Testis (tissue), 2 donors: ENCODE results near the gene VIPAS39.

Experiments
- POLR2A ChIP-seq: fragments of 450-650 bp; IDR thresholded peaks from one replicate; pipeline ENCODE4 v1.6.1; 2017; ENCODE audit warnings: antibody characterized with exemption, mild to moderate bottlenecking, moderate library complexity
- TF ChIP-seq, protein P1 (sequence below), 3 experiments: fragments of 450-650 bp in 2 of 3; fragments of 200-600 bp in 1 of 3; sonication (generic) in 1 of 3; IDR thresholded peaks; one replicate each; pipeline ENCODE4 v1.5.1; 2016 to 2019; ENCODE audit warnings: antibody characterized with exemption in 3 of 3, mild to moderate bottlenecking in 2 of 3, moderate library complexity in 1 of 3

DNA sequence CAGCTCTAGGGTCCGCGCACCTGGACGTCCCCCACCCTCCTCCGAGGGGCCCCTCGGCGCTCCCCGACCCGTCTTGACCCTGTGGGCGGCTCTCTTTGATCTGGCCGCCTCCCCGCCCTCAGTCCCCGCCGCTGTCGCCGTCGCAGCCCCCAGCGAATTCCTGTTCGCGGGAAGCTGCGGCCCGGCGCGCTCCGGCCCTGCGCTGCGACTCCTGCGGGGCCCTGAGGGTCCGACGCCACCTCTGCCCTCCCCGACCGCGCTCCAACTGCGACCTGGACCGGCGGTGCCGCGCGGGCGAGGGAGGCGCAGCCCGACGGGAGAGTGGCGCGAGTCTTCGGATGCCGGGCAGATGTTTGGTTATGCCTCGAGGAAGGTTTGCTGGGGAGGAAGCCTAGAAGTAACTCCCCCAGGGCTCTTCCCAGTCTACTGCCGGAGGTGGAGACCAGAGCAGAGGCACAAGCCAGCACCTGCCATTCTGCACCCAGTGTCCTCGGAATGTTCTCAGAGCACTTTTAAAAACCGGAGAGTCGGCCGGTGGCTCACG is 41.7 kb upstream of the VIPAS39 start:
- TF ChIP-seq POLR2A: no peak
- TF ChIP-seq, protein P1, sequence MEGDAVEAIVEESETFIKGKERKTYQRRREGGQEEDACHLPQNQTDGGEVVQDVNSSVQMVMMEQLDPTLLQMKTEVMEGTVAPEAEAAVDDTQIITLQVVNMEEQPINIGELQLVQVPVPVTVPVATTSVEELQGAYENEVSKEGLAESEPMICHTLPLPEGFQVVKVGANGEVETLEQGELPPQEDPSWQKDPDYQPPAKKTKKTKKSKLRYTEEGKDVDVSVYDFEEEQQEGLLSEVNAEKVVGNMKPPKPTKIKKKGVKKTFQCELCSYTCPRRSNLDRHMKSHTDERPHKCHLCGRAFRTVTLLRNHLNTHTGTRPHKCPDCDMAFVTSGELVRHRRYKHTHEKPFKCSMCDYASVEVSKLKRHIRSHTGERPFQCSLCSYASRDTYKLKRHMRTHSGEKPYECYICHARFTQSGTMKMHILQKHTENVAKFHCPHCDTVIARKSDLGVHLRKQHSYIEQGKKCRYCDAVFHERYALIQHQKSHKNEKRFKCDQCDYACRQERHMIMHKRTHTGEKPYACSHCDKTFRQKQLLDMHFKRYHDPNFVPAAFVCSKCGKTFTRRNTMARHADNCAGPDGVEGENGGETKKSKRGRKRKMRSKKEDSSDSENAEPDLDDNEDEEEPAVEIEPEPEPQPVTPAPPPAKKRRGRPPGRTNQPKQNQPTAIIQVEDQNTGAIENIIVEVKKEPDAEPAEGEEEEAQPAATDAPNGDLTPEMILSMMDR (IDR thresholded peaks at IDR 0.05): no peak
